GM12865 (cell line): ENCODE measurements around the gene BCAR1.

ENCODE experiments used
- DNase-seq: peaks from one replicate; pipeline ENCODE4 v3.0.0; 2010; ENCODE audit warnings: low read depth
- H3K4me3 ChIP-seq: 2 replicates; pipeline ENCODE4 v1.5.1; 2011; ENCODE audit warnings: mild to moderate bottlenecking, low read depth, low read length, control low read depth
- TF ChIP-seq, protein P1 (sequence below): IDR thresholded peaks from 2 replicates; pipeline ENCODE4 v1.5.1; 2011; ENCODE audit warnings: low read length, control low read depth, low read depth, inconsistent platforms; ENCODE audit not compliant: insufficient read depth; ENCODE audit errors: missing control alignments

The BCAR1 gene

DNA sequence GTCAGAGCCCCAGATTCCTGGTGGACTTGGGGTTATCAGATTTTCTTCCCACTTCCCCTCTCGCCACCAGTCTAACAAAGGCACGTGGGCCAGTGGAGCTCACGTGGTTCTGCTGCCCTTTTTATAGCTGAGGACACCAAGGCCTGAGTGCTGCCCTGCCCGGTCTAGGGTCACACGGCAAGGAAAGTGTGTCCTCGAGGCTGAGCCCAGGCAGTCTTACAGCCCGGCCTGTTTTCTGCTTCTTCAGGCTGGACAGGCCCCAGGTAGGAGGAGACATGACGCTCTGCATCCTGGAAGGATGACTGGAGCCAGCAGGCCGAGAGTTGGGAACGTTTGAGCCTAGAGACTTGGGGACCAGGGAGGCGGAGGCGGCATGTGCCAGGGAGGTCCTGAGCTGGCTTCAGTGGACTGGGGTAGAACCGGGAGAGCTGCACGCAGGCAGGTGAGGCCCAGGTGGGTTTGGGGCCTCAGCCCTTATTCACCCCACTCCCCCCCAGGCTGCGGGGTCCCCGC lies 29.1 kb downstream of the BCAR1 start:
- TF ChIP-seq, protein P1, sequence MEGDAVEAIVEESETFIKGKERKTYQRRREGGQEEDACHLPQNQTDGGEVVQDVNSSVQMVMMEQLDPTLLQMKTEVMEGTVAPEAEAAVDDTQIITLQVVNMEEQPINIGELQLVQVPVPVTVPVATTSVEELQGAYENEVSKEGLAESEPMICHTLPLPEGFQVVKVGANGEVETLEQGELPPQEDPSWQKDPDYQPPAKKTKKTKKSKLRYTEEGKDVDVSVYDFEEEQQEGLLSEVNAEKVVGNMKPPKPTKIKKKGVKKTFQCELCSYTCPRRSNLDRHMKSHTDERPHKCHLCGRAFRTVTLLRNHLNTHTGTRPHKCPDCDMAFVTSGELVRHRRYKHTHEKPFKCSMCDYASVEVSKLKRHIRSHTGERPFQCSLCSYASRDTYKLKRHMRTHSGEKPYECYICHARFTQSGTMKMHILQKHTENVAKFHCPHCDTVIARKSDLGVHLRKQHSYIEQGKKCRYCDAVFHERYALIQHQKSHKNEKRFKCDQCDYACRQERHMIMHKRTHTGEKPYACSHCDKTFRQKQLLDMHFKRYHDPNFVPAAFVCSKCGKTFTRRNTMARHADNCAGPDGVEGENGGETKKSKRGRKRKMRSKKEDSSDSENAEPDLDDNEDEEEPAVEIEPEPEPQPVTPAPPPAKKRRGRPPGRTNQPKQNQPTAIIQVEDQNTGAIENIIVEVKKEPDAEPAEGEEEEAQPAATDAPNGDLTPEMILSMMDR, result no peak
- H3K4me3 ChIP-seq, result no peak overlapping the region
- no peak for DNase-seq

DNA sequence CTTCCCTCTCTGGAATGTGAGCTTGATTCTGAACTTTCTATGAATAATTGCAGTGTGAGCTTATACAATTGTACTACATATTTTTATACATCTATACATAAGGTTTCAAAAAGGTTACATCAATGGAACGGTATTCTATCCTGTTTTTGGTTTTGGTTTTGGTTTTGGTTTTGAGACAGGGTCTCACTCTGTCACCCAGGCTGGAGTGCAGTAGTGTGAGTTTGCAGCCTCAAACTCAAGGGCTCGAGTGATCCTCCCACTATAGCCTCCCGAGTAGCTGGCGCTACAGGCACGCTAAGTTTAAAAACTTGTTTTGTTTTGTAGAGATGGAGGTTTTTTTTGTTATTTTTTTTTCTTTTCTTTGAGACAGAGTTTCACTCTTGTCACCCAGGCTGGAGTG lies 31.6 kb downstream of the BCAR1 start:
- TF ChIP-seq, protein P1, result no peak
- DNase-seq, result peak; percentile 29
- no peak overlapping the region for H3K4me3 ChIP-seq

DNA sequence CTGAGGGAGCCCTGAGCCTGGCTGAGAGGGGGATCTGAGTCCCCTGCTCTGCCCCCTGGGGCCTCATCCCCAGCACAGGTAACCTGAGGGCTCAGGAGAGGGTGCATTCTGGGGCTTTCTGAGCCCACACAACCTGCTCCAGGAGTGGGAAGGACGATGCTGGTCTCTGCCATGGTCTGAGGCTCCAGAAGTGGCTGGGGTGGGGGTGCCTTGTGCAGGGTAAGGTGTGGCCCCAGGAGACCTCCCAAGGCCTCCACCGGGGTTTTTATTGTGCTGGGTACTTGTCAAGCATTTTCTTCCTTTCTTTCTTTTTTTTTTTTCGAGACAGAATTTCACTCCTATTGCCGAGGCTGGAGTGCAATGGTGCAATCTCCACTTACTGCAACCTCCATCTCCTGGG lies 32.3 kb downstream of the BCAR1 start:
- H3K4me3 ChIP-seq, result no peak overlapping the region
- TF ChIP-seq, protein P1, result no peak
- no peak for DNase-seq

DNA sequence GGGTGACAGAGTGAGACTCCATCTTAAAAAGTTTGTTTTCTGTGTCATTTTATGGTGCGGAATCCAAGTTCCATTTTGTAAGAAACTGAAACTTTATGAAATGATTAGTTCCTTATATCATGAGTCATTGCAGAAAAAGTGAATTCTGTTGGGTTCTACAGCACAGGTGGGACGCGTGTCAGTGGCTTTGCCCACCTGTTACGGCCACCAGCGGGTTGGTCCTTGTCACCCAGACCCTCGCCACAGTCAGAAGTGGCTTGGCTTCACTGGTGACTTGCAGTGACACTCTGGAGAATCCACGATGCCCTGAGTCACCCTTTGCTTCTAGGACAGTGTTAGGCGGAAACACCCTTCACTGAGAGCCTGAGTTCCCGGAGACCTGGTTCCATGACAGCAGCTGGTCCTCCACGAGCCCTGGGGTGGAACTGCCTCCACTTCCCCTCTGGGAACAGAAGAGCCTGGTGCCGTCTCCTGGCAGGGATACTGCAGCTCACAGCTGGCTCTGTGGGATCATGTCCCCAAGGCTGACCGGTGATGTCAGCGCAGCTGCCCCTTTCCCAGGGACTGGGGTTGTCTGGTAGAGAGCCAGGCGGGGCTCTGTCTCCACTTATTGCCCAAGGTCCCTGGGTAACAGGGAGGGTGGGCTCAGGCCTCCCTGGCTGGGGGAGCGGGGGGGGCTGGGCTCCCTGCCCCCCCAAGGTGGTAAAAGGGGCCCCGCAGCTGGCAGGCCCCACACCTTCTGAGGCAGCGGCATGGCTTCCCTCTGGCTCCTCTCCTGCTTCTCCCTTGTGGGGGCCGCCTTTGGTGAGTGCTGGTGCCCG lies 33.0 kb downstream of the BCAR1 start, which contains the start of gene CTRB1:
TSS of gene CTRB1 (plus strand) at position 733 of the 821 bp plus-strand sequence. CDS start at position 753, 20 bp downstream.
- DNase-seq, result peak; percentile 83
- TF ChIP-seq, protein P1, result no peak
- no peak within 1 kb of the TSS for H3K4me3 ChIP-seq

DNA sequence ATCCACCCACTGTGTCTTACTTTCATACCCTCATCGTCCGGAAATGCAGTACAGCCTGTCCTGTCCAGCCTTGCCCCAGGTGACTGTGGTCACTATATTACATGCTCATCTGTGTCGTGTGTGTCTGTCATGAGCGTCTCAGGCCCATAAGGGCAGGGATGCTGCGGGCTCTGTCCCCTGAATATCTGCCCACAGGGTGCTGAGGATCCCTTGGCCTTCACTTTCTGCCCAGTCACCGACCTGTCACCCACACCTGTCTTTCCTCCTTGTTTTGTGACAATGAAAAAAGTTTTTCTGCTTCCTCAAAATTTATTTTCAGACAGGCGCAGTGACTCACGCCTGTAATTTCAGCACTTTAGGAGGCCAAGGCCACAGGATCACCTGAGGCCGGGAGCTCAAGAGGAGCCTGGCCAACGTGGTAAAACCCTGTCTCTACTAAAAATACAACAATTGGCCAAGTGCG lies 34.0 kb downstream of the BCAR1 start:
- no peak overlapping the region for H3K4me3 ChIP-seq
- TF ChIP-seq, protein P1, result no peak

DNA sequence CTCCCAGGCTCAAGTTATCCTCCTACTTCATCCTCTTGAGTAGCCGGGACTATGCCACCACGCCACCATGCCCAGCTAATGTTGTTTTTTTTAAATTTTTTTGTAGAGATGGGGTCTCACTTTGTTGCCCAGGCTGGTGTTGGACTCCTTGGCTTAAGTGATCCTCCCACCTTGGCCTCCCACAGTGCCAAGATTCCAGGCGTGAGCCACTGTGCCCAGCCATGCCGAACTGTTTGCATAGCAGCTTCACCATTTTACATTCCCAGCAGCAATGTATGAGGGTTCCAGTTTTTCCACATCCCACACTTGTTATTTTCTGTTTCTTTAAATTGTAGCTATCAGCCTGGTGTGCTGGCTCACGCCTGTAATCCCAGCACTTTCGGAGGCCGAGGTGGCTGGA lies 34.8 kb downstream of the BCAR1 start:
- H3K4me3 ChIP-seq, result no peak overlapping the region
- no peak for DNase-seq
- TF ChIP-seq, protein P1, result no peak

More for the DNA sequence above, 34.0 kb downstream of the BCAR1 start:
- DNase-seq, result no peak
